Ramos (cell line): Measurements from ENCODE around the gene CDC20.
"Not testable (repeated sequence)": the region's sequence is repeated elsewhere in the genome, so short reads cannot be mapped to it uniquely, and the experiment has no call there.

Experiments used
- in situ Hi-C: fragments of 300-500 bp; cut with MboI; formaldehyde crosslinking; loops from one replicate; pipeline ENCODE4 v1.14.3; 2022; ENCODE audit warnings: low sequenced_read_pairs; ENCODE audit not compliant: unreplicated experiment

CDC20 gene

GRCh38 chr1:43377831-43378230 lies 19.1 kb downstream of the CDC20 start:
- in situ Hi-C loops: no loop called here

GRCh38 chr1:43379476-43379875 lies 20.7 kb downstream of the CDC20 start:
- in situ Hi-C loops: no loop called here

GRCh38 chr1:43381612-43382011 lies 22.8 kb downstream of the CDC20 start:
- in situ Hi-C loops: no loop called here

- in situ Hi-C loops: no loop called here
Measured at GRCh38 chr1:43382027-43382779, 23.4 kb downstream of the CDC20 start.

GRCh38 chr1:43383449-43383848 lies 24.7 kb downstream of the CDC20 start:
- in situ Hi-C loops: no loop called here

- in situ Hi-C loops: no loop called here
Measured at GRCh38 chr1:43386676-43387075, 27.9 kb downstream of the CDC20 start.

- in situ Hi-C loops: no loop called here
Measured at GRCh38 chr1:43387976-43388599, 29.3 kb downstream of the CDC20 start.

- in situ Hi-C loops: no loop called here
Measured at GRCh38 chr1:43388613-43389012, 29.8 kb downstream of the CDC20 start.

GRCh38 chr1:43389326-43390313 lies 30.8 kb downstream of the CDC20 start, which contains the start of the genes MED8 and SZT2:
Gene MED8 (minus strand): TSS chr1:43389800. CDS start chr1:43389764, 36 bp downstream.
Gene SZT2 (plus strand): TSS chr1:43389899. CDS start chr1:43389969, 70 bp downstream.
- in situ Hi-C loops: no loop called here

GRCh38 chr1:43392702-43393101 lies 33.9 kb downstream of the CDC20 start:
- in situ Hi-C loops: no loop called here

GRCh38 chr1:43395523-43395922 lies 36.7 kb downstream of the CDC20 start:
- in situ Hi-C loops: no loop called here

- in situ Hi-C loops: no loop called here
Measured at GRCh38 chr1:43396059-43396458, 37.3 kb downstream of the CDC20 start.

GRCh38 chr1:43398227-43398626 lies 39.4 kb downstream of the CDC20 start:
- in situ Hi-C loops: no loop called here

- in situ Hi-C loops: not testable (repeated sequence)
Measured at GRCh38 chr1:43400441-43400840, 41.7 kb downstream of the CDC20 start.

GRCh38 chr1:43402089-43402865 lies 43.5 kb downstream of the CDC20 start:
- in situ Hi-C loops: no loop called here

GRCh38 chr1:43404353-43404752 lies 45.6 kb downstream of the CDC20 start:
- in situ Hi-C loops: no loop called here

GRCh38 chr1:43405219-43405875 lies 46.6 kb downstream of the CDC20 start:
- in situ Hi-C loops: no loop called here

GRCh38 chr1:43405876-43406234 lies 47.1 kb downstream of the CDC20 start:
- in situ Hi-C loops: no loop called here

- in situ Hi-C loops: loop anchor here (5.0 kb wide), 1 partner anchor 183 kb away; no protein-coding TSS in a partner anchor
Measured at GRCh38 chr1:43410571-43410970, 51.8 kb downstream of the CDC20 start.
